HG03442 (cell line): ENCODE measurements around the gene ZDHHC8.

Experiments used
- ATAC-seq: cut with Tn5 transposase; IDR thresholded peaks from one replicate; pipeline ENCODE4 v1.9.1; 2021; ENCODE audit warnings: mild to moderate bottlenecking, moderate library complexity; ENCODE audit not compliant: unreplicated experiment

Gene ZDHHC8

GRCh38 chr22:20095521-20095920, 36.1 kb upstream of the ZDHHC8 start:
- no peak for ATAC-seq

GRCh38 chr22:20096574-20097420, 34.8 kb upstream of the ZDHHC8 start:
- no peak for ATAC-seq

DNA sequence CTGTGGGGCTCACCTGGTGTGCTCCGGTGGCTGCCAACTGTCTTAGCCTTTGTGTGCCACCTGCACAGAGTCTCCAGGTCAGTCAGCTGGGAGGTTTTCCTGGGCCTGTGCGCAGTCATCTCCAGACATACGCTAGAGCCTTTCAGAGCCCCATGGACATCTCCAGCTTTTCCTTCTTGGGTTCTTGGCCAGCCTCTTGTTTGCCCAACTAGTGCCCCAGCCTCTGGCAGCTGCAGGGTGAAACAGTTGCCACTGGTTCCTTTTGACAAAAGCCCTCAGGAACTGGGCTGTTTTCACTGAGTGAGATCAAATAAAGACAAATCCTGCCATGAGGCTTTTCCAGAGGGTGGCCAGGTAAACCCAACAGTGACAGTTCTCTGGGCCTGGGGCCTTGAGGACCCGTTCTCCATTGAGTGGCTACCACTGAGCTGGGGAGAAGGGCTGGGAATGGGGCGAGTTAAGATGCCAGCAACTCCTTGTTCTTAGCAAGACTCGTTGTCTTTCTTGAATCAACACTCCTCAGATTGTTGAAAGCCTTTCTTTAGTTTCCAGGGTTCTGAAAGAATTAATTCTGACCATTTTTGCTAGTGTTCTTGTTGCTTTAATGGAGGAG, 32.4 kb upstream of the ZDHHC8 start:
- ATAC-seq = no peak

DNA sequence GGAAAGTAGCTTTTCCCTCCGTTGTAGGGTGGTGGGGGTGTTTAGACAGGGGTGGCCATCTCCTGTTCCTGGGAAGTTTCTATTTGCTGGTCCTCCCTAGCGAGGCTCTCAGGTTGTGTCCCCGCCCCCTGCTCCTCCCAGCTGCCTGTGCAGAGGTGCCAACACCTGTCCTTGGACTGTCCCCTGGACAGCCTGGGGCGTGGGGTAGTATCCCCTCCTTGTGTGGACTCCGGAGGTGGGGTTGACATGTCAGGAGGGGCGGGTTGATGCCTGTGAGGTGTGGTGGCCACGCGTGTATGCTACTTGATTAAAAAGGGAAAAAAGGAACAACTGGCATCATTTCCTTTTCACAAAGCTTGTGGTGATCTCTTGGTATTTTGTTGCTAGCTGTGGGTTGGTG, 30.0 kb upstream of the ZDHHC8 start:
- ATAC-seq = no peak

DNA sequence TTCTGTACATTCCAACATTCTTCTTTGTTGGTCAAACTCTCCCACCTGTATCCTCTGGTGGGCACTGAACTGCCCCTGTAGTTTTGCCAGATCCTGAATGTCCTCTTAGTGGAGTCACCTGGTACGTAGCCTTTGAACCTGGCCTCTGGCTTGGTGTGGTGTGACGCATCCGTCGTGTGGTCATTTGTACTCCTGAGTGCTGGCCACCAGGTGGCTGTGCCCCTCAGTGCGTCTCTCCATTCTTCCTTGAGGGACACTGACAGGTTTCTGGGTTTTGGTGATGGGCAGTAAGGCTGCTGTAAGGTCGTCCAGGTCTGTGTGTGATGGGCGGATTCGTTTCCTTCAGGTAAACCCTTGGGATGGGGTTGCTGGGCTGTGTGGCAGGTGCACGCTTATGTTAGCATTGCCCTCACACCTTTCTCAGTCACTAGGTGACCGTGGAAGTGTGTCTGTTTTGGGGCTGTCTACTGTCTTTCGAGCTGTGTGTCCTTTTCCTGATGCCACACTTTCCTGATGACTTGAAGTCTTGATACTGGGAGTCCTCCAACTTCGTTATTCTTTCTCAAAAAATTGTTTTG, 29.3 kb upstream of the ZDHHC8 start:
- no peak for ATAC-seq

DNA sequence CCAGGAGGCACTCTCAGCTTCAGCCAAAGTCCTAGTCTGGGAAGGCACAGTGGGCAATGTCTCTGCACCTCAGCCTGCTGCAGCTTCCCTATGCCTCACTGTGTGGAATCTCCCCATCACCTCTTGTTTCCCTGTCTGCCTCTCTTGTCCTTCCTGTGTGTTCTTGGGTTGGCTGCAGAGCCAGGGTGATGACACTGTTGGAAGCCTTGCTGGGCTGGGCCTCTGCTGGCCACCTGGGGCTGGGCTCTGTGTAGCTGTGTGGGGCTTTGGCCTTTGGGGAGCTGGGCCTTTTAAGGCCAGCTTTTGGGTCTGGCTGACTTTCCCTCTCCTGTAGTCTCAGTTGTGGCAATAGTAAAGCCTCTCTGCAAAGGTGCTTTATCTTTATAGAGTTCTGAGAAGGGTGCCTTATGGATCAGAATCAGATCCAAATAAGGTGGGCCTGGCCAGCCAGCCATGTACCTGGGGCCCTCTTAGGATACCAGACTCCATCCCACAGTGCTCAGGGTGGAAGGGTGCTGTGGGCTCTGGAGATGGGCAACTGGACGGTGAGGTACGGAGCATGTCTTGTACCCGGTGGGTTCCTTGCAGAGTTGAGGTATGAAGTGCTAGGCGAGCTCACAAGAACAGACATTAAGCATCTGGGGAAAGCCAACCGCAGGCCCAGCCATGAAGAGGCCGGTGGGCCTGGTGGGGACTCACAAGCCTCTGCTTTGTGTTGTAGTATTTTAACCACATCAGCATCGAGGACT, 26.0 kb upstream of the ZDHHC8 start:
- ATAC-seq = no peak

DNA sequence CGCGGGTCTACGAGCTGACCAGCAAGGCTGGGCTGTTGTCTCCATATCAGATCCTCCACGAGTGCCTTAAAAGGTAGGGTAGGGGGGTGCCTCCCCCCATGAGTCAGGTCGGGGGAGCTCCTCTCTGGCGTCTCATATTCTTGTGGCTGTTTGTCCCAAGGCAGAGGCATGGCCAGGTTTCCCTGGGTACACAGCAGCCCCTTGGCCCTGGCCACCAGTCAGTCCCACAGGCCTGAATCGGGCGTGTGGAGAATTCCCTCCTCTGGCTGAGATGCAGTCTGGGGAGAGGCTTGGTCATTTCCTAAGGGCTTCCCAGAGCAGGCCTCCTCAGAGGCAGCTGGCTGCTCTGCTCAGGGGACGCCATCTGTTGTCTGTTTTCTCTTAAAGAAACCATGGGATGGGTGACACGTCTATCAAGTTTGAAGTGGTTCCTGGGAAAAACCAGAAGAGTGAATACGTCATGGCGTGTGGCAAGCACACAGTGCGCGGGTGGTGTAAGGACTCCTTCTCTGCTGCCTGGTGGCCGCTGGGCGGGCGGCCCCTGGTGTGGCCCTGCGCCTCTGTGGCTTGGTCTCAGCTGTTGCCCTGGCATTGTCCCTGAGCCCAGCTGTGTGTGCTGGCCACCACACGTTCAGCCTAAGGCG, 25.3 kb upstream of the ZDHHC8 start:
- ATAC-seq = no peak

DNA sequence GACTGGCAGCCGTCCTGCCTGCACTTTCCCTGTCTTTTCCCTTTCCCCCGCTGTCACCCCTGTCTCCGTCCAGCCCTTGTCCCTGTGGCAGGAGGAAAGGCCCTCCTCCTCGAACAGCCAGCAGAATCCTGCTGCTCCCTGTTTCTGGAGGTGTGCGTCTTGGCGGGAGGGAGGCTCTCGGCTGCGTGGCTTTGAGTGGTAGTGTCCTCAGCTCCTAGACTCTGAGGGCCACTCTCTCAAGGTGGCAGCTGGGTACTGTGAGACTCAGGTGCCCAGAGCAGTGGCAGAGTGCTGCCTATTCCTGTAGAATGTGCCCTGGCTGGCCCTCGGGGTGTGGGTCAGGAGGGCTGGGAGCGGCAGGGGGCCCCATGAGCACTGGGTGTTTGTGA, 24.8 kb upstream of the ZDHHC8 start:
- ATAC-seq = no peak

DNA sequence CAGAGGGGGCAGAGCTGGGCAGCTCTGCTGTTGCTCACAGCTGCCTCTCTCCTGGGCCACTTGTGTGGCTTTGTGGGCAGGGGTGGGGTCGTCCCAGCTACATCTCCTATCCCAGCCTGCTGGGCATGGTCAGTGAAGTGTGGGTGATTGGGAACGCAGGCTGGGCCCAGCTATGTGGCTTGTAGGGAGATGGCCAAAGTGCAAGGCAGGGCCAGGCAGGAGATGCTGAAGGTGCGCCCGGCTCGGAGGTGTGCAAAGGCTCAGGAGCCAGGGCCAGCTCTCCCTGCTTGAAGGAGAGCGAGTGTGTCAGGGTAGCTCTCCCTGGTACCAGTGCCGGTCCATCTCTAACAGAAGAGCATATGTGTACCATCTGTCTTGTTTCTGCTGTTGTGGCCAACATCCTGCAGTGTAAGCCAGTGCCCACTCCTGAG, 24.1 kb upstream of the ZDHHC8 start:
- no peak for ATAC-seq

- ATAC-seq = no peak
Measured at GRCh38 chr22:20107951-20108756, 23.4 kb upstream of the ZDHHC8 start.

DNA sequence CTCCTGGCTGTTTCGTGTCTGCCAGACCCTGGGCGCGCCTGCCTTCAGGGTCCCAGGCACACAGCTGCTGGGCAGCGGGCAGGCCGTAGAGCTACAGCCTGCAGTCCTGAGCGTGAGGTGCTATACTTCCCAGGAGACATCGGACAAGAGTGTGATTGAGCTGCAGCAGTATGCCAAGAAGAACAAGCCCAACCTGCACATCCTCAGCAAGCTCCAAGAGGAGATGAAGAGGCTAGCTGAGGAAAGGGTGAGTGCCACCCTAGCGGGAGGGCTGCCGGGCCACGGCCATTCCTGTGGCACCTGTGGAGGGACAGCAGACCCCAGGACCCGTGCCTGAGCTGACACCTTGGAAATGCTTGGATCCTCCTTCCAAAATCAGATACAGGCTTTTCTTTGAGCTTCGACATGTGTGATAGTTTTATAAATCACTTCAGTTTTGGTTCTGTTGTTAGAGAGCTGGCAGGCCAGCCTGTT, 22.8 kb upstream of the ZDHHC8 start:
- ATAC-seq = no peak

GRCh38 chr22:20109411-20110358, 21.9 kb upstream of the ZDHHC8 start:
- ATAC-seq = no peak

DNA sequence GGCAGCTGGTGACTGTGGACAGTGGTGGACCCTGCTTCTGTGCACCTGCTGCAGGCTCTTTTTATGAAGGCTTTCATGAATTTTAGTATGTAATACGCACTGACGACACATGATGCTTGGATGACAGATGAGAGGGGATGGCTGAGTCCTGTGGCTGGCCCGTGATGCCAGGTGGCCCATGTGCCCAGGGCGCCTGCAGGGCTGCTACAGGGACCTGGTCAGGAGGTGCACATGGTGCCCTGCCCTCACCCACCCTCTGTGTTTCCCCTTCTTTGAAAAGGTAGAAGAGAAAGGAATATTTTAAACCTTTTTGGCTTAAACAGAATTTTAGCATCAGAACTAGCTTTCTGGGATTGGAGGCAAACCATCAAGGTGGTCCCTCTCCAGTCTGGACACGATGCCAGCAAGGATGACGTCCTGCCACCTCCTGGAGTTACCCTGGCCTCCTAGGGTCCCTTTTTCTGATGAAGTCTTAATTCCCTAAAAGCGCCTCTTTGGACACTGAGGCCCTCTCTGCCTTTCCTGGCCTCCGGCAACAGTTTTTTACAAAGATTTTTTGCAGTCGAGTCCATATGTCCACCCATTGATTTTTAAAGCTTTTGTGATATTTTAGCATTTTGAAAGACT, 21.1 kb upstream of the ZDHHC8 start:
- ATAC-seq = no peak

GRCh38 chr22:20111045-20111688, 20.4 kb upstream of the ZDHHC8 start:
- ATAC-seq = no peak

GRCh38 chr22:20111689-20112622, 19.6 kb upstream of the ZDHHC8 start:
- ATAC-seq = no peak

DNA sequence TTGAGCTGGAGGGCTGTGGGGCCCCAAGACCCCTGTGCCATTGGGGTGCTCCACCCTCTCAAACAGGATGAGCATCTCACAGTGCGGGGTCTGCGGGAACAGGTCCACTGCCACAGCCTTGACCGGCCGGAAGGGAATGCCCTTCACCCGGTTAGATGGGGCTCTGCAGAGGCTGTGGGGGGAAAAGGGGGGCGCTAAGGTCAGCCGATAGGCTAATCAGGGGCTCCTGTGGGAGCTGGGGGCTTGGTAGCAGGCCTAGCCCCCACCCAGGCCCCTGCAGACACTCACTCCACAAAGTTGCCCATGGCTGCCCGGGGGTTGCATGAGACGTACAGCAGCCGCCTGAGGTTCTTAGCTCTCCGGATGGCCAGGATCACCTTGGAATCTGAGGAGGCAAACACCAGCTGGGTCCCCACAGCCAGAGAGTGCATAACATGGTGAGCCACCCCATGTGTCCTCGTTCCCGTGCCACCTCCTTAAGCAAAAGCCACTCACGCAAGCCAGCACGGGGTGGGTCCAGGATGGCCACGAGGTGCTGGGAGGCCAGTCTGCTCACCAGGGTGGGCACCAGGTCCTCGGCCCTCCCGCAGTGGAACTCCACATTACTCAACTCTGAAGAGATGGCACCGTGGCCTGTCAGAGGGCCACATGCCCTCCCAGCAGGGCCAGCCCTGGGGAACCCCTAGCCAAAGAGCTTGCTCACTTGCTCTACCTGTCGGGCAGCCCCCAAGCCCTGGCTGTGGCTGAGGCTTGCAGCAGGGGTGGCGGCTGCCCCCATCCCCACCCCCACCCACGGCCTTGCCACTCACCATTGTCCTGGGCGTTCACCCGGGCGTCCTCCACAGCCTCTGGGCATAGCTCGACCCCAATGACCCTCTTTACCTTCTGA, 18.7 kb upstream of the ZDHHC8 start:
- no peak for ATAC-seq
